HFFc6 (cell line): ENCODE measurements around the gene RPL10. TPM values are rescaled to one million over a fixed set of nuclear protein-coding genes. Genes with fewer than 3 reads are reported as not detected.
A peak's percentile ranks its signal among the peaks of the same experiment; 100 is the strongest.

Source experiments
- DNase-seq: peaks from one replicate; pipeline ENCODE4 v3.0.0-alpha.2; 2018
- H3K27ac Mint-ChIP-seq: 2 replicates; pipeline ENCODE4 v1.8.0; 2020; ENCODE audit warnings: mild to moderate bottlenecking, mixed read lengths
- H3K27me3 Mint-ChIP-seq: 2 replicates; pipeline ENCODE4 v1.8.0; 2021; ENCODE audit warnings: mild to moderate bottlenecking, moderate library complexity, mixed read lengths; ENCODE audit not compliant: insufficient read depth
- H3K36me3 Mint-ChIP-seq: 2 replicates; pipeline ENCODE4 v1.8.0; 2021; ENCODE audit warnings: low read depth, mixed read lengths
- H3K4me1 Mint-ChIP-seq: 2 replicates; pipeline ENCODE4 v1.8.0; 2020; ENCODE audit warnings: low read depth, mixed read lengths
- H3K4me3 Mint-ChIP-seq: 2 replicates; pipeline ENCODE4 v1.8.0; 2020; ENCODE audit warnings: mild to moderate bottlenecking, moderate library complexity, mixed read lengths
- H3K9me3 Mint-ChIP-seq: 2 replicates; pipeline ENCODE4 v1.8.0; 2020; ENCODE audit warnings: mild to moderate bottlenecking, mixed read lengths
- total RNA-seq, 6 experiments: library from RNA; stranded (reverse); fragmentation: NEBNext Ultra II Directional; extraction: Animal tissue kit (Norgen Biotek cat#: 25700); gene quantifications; 2 replicates in 1 of 6; 3 replicates in 5 of 6; pipeline ENCODE4 v1.2.3, GENCODE V29; 2021
- TF ChIP-seq, protein P1 (sequence below): fragments of 200-600 bp; sonication (generic); IDR thresholded peaks from 2 replicates; pipeline ENCODE4 v1.5.0; 2021; ENCODE audit warnings: antibody characterized with exemption, mild to moderate bottlenecking

Gene RPL10
- total RNA-seq, 6 experiments from 2014 or later = 1,764 to 1,978 (median 1,934) TPM

GRCh38 chrX:154441984-154442707 is 44.0 kb downstream of the RPL10 start:
- no peak overlapping the region for H3K4me3 Mint-ChIP-seq
- no peak overlapping the region for H3K27ac Mint-ChIP-seq
- DNase-seq = no peak
- TF ChIP-seq, protein P1, sequence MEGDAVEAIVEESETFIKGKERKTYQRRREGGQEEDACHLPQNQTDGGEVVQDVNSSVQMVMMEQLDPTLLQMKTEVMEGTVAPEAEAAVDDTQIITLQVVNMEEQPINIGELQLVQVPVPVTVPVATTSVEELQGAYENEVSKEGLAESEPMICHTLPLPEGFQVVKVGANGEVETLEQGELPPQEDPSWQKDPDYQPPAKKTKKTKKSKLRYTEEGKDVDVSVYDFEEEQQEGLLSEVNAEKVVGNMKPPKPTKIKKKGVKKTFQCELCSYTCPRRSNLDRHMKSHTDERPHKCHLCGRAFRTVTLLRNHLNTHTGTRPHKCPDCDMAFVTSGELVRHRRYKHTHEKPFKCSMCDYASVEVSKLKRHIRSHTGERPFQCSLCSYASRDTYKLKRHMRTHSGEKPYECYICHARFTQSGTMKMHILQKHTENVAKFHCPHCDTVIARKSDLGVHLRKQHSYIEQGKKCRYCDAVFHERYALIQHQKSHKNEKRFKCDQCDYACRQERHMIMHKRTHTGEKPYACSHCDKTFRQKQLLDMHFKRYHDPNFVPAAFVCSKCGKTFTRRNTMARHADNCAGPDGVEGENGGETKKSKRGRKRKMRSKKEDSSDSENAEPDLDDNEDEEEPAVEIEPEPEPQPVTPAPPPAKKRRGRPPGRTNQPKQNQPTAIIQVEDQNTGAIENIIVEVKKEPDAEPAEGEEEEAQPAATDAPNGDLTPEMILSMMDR = no peak
- H3K9me3 Mint-ChIP-seq = no peaks in the 10 kb centered on the region
- peaks cover 8% of the 10 kb centered on the region for H3K36me3 Mint-ChIP-seq
- peaks cover 22% of the 10 kb centered on the region for H3K4me1 Mint-ChIP-seq
- H3K27me3 Mint-ChIP-seq = no peaks in the 10 kb centered on the region; the same call in 1 of the 2 replicates

- TF ChIP-seq, protein P1 = no peak
- H3K4me1 Mint-ChIP-seq = peaks cover 16% of the 10 kb centered on the region
- H3K36me3 Mint-ChIP-seq = no peaks in the 10 kb centered on the region
- H3K27ac Mint-ChIP-seq = peak overlapping the region; percentile 82
- H3K9me3 Mint-ChIP-seq = no peaks in the 10 kb centered on the region
- no peak for DNase-seq
- peak overlapping the region; percentile 74 for H3K4me3 Mint-ChIP-seq
- no peaks in the 10 kb centered on the region for H3K27me3 Mint-ChIP-seq
Measured at GRCh38 chrX:154443479-154443910, 45.3 kb downstream of the RPL10 start.

DNA sequence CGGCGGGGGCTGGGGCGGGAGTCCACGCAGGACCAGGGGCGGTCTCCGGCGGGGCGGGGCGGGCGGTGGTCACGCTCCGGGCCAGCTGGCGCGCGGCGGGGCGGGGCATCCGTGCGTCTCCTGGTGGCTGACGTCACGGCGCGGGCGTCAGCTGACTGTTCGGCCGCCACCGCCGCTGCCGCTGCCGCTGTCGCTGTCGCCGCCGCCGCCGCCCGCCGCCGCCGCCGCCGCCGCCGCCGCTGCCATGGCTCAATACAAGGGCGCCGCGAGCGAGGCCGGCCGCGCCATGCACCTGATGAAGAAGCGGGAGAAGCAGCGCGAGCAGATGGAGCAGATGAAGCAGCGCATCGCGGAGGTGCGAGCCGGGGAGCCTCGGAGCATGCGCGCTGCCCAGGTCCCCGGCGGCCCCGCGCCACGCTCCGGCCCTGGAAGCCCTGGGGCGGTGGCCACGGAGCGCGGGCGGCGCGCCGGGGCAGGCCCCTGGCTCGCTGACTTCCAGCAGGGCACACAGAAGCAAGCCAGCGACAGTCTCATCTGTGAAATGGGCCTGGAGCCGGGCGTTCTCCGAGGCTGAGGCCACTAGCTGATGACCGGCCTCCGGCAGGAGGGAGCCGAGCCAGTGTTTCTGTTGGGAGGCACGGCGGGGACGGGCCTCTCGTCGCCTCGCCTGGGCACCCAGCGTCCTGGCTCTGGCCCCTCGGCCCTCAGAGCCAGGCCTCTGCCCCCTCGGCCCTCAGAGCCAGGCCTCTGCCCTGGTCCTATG is 46.0 kb downstream of the RPL10 start, which contains the start of gene FAM50A:
FAM50A (plus strand) TSS at position 150 of the 763 bp plus-strand sequence; CDS start at position 245, 95 bp downstream.
- TF ChIP-seq, protein P1 = no peak
- Mint-ChIP-seq H3K36me3 (no peaks in the 10 kb centered on the region), H3K27ac (peak within 1 kb of the TSS; percentile 82), H3K9me3 (no peaks in the 10 kb centered on the region), H3K27me3 (no peaks in the 10 kb centered on the region), H3K4me1 (peaks cover 11% of the 10 kb centered on the region; the same call in 1 of the 2 replicates), H3K4me3 (peak within 1 kb of the TSS; percentile 75)
- DNase-seq = peak; percentile 37

GRCh38 chrX:154444755-154445246 is 46.6 kb downstream of the RPL10 start:
- Mint-ChIP-seq H3K9me3 (no peaks in the 10 kb centered on the region), H3K36me3 (no peaks in the 10 kb centered on the region), H3K27ac (0 out of 2 replicates have a peak overlapping the region, but pooled peaks have one; percentile 9), H3K4me3 (peak overlapping the region; percentile 75), H3K4me1 (peaks cover 11% of the 10 kb centered on the region; the same call in 1 of the 2 replicates), H3K27me3 (no peaks in the 10 kb centered on the region)
- TF ChIP-seq, protein P1 = no peak
- no peak for DNase-seq

- Mint-ChIP-seq H3K27ac (peak overlapping the region; percentile 16; the same call in 1 of the 2 replicates), H3K36me3 (no peaks in the 10 kb centered on the region), H3K4me3 (no peak overlapping the region; the same call in 1 of the 2 replicates), H3K27me3 (no peaks in the 10 kb centered on the region), H3K9me3 (no peaks in the 10 kb centered on the region), H3K4me1 (peaks cover 11% of the 10 kb centered on the region; the same call in 1 of the 2 replicates)
- TF ChIP-seq, protein P1 = no peak
- no peak for DNase-seq
Measured at GRCh38 chrX:154445776-154446175, 47.6 kb downstream of the RPL10 start.
